HG03571 (cell line): ENCODE results near the gene THADA.
A peak's percentile ranks its signal among the peaks of the same experiment; 100 is the strongest.
"Not testable (repeated sequence)": the region's sequence is repeated elsewhere in the genome, so short reads cannot be mapped to it uniquely, and the experiment has no call there.

ENCODE experiments used
- ATAC-seq: cut with Tn5 transposase; IDR thresholded peaks from one replicate; pipeline ENCODE4 v1.9.1; 2021; ENCODE audit not compliant: unreplicated experiment

Gene THADA

DNA sequence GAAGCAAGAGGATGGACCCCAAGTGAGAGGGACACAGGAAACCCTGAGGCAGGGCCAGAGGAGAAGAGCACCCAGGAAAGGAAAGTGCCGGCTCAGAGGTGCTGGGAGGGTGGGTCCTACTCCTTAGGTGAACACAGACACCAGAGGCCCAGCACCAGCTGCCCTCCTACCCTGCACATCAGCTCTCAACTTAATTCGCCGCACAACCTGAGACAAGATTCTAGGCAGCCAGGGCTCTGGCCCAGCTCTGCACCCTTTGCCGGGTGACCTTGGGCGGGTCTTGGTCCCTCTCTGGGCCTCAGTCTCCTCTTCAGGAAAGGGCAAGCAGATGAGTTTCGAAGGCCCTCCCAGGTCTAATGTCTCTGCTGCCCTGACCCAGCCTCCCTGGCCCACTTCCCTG, 397.6 kb downstream of the THADA start:
- ATAC-seq = no peak

DNA sequence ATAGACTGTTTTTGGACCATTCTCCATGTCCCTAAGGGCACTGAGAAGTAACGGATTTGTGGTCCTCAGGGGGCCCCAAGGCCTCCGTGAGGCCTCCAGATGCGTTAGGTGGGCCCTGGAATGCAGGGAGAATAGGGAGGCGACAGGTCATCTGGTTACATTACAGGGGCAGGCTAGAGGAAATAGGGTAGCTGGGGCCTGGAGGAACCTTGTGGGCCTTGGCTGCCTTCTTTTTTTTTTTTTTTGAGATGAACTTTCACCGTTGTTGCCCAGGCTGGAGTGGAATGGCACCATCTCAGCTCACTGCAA, 398.3 kb downstream of the THADA start:
- no peak for ATAC-seq

DNA sequence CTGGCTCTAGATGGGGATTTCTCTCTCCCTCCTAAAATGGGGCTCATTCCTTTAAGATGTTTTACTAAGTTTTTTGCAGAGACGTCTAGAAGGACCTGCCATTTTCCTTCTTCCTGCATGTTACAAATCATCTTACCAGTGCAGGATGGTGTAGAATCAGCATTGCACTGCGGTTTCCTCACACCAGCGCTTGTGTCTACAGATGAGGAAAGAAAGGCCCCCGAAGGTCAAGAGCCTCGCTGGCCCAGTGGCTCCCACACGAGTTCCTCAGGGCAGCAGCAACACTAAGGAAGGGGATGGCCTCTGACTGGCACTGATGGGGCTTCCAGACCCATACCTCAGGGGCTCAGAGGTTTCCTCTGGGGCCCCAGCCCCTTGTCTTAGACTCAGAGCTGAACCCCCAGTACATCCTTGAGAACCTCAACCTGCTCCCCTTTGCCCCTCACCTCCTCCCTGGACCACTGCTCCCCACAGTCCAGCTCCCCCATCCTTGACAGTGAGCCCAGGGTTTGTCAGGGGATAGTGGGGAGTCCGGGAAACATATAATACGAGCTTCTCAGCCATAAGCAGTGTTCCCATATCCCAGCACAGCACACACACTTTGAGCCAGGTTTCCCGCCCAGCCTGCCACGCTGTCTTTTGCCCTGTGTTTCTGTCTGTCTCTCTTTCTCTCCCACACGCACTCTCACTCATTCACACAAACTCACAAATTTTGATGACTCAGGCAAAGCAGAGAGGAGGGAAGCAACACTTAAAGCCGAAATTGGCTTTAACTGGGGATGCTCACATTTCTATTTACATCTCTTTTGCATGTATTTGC, 398.9 kb downstream of the THADA start:
- ATAC-seq = no peak

DNA sequence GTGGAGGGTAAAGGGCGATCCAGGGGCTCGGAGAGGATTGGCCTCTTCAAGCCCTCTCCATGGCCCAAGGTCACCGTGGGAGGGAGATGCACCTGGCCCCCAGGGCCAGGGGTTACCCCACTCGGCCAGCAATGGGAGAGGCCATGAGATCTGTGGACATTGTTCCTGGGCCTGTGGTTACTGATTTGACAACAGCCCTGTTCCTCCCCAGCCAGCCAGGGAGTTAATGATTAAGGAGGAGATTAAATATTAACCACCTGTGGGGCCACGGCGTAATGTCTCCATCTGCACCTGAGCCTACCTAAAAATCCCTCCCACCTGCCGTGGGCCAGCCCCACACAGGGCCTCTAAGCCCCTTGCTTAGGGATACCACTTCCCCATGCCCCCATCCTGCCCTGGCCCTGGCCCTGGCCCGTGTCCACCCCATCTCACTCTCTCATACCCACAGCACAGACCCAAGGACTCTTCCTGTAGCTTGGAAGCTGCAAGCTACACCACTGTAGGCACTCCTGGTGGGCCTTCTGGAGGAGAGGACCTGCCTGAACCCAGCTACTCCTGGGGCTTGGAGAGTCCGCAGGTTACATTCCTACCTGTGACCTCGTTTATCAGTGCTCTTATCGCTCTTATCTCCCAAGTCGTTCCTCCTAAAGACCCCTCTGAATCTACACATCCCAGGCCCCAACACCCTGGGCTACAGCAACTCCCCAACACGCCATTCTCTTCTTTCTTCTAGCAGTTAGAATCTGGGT, 401.5 kb downstream of the THADA start:
- peak; percentile 68 for ATAC-seq

DNA sequence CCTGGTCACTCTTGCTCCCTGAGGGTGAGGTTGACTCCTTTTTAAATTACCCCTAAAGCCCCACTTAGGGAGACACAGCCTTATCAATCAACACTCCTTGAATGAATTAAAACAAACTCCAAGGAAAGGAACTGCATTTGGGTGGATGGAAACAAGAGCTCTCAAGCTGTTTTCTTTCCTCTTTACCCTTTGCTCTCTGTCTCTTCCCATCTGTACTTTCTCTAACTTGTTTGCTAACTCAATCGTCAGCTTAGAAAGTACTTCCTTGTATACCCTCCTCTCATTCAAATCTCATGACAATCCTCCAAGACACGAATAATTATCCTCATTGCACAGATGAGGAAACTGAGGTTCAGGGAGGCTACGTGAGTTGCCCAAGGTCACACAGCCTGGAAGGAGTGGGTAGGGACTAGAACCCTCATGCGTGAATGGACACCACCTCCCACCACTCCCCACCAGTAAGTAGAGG, 402.2 kb downstream of the THADA start:
- no peak for ATAC-seq

DNA sequence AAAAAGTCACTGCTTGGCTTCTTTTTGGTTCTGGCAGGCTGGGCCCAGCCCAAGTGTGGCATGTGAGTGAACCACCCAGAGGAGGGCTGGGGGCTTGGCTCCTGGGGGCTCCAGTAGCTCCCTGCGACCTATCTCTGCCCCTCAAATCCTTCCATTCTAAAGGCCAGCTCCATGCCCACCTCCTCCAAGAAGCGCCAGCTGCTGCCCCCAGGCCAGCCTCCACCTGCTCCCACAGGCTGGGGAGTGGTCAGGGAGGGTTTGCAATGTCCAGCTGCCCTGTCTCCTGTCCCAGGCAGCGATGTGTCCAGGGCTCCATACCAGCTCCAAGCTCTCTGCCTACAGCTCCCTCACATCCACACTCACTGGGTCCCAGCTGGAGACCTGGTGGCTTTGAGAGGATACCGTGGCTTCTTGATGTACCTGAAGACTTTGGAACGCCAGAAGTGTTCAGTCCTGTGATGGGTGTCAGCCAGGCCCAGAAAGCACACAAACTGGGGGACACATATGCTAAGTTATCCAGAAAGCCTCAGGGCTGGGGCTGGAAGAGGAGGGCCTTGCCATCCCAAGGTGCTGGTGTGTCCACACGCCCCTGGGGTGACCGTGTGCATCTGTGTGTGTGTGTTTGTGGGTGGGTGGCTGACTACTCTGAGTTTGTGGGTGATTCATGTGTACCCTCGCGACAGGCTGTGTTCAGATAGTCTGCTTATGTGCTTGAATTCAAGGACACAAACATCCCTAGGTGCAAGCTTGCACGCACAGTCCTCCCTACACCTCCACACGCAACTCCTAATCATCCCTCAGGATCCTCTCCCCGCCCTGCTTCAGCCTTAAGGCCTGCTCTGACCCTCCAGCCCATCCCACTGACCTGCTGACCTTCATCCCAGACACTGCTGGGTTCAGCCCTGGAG, 402.8 kb downstream of the THADA start:
- no peak for ATAC-seq

DNA sequence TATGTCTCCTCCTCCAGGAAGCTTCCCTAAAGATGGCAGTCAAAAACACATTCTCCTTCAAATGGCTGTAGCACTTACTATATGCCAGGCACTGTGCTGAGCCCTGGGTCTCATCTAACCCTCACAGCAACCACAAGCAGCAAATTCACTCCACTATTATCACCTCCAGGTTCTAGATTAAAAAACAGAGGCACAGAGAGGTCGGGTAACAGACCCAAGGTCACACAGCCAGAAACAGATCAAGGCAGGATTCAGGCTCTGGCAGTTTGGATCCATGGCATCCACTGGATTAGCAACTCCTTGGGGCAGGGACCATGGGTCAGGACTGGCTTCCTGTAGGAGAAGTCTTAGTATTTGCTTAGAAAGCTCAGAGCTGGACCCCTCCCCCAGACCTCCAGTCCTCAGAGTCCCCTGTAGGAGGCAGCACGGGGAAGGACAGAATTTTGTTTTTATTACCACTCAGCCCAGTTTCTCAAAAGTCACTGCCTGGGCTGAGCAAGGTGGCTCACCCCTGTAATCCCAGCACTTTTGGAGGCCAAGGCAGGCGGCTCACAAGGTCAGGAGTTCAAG, 403.8 kb downstream of the THADA start:
- no peak for ATAC-seq

DNA sequence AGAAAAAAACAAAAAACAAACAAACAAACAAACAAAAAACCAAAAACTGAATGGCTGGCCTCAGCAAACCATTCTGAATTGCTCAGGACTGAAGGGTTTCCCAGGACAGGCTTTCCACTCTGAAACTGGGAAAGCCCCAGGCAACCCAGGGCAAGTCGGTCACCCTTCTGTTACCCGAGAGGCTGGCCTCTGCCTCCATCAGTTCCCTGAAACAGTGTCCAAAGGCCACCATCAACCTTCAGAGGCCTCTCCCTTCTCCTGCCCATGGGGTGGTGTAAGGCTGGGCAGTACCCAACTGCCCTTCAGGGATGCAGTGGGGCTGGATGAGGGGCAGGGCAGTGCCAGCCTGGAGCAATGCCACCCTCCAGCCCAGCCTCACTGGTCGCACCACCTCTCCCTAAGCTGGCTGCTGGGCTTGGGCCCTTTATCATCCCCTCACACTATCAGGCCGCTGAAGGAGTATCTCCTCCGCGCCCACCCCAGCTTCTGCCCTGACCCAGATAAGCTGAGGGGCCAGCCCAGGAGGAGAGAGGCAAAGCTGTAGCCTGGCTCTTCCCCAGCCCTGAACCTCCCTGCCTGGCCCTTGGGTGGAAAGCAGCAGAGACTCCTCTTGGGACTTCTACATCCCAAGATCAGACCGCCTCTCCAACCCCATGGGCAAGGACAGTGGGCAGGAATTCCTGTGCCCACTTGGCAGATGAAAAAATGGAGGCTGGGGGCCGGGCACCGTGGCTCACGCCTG, 405.4 kb downstream of the THADA start:
- no peak for ATAC-seq

DNA sequence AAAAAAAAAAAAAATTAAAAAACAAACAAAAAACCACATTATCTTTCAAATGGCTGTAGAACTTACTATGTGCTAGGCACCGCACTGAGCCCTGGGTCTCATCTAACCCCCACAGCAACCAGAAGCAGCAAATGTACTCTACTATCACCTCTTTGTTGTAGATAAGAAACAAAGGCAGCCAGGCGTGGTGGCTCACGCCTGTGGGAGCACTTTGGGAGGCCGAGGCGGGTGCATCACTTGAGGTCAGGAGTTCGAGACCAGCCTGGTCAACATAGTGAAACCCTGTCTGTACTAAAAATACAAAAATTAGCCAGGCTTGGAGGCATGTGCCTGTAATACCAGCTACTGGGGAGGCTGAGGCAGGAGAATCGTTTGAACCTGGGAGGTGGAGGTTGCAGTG, 406.0 kb downstream of the THADA start:
- ATAC-seq = not testable (repeated sequence)

DNA sequence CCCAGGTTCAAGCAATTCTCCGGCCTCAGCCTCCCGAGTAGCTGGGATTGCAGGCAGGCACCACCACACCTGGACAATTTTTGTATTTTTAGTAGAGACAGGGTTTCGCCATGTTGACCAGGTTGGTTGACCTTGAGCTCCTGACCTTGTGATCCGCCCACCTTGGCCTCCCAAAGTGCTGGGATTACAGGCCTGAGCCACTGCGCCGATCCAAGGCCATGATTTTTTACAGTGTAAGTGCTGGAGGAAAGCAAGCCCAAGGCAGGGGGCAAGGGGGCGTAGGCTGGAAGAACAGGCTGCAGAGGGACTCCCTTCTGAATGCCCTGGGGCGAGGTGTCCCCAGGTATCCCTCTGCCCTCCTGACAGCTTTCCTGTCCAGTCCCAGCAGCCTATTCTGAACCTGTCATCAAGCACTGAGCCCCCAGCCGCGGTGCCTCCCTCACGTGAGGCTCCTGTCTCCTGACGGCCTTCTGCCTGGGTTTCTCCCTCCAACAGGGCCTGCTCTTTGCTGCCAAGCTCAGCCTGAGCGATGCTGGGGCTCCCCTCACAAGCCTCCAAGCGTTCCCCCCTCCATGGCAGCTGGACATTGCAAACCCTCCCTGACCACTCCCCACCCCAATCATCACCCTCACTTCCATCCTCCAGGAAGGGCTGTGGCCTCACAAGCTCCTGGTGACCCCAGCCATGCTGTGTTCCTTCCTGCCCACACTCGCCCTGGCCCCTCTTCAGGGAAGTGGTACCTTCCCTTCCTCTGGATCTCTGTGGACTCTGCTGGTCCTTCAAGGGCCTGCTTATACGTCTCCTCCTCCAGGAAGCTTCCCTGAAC, 407.1 kb downstream of the THADA start:
- ATAC-seq = no peak

DNA sequence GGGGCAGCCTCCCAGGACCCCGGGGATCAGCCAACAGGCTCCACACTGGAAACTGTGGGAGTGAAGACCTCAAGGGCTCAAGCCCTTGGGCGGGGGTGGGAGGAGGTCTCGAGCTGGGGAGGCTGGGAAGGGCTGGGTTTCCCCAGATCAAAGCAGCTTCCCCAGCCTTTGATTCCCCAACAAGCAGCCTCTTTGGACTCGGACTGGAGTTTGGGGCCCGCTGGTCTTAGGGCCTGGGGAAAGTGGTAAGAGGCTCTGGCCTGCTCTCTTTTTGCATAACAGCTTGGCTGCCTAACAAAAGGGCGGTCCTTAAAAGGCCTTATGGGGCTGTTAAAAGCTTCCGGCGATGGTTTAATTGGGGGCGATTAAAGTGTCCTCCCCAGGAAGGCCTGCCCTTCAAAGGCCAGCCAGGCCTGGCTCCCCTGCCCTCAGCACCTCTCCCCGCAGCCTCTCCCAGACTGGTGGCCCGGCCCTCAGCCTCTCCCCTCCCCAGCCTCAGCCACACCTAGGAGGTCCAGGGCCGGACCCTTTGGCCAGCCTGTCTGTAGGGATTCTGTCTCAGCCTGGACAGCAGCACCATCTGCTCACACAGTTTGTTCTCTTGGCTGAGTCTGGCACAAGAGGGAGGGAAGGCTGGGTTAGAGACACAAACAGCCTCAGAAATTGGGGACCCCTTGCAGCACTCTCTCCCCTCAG, 409.0 kb downstream of the THADA start:
- no peak for ATAC-seq

DNA sequence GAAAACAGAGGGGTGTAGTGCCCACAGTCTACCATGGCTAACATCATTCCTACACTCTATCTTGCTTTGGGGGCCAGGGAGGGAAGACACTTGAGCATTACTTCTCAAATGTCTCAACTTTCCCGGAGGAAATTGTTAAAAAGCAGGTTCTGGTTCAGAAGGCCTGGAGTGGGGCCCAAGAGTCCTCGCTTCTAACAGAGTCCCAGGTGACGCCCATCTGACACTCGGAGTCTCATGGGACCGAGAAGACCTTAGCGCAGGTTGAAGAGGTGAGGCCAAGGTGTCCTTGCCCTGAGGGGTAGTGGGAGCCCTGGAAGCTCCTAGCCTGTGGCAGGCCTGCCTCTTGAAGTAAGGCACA, 409.5 kb downstream of the THADA start:
- no peak for ATAC-seq

DNA sequence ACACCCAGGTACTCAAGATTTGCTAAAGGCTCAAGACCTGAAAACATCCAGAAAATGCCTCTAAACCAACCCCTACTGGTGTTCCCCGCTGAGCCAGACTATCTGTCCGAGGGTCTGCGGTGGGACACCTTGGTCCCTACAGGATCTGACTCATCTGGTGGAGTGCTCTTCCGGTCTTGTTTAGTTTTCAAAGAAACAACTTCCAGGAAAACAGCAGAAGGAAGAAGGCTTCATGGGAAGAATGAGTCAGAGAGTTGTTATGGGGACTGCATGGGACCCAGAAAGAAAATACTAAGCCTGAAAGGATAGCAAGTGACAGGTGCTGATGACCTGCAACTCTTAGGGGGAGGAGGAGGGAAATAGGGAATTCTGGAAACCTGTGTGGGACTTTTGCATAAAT, 410.7 kb downstream of the THADA start:
- no peak for ATAC-seq

DNA sequence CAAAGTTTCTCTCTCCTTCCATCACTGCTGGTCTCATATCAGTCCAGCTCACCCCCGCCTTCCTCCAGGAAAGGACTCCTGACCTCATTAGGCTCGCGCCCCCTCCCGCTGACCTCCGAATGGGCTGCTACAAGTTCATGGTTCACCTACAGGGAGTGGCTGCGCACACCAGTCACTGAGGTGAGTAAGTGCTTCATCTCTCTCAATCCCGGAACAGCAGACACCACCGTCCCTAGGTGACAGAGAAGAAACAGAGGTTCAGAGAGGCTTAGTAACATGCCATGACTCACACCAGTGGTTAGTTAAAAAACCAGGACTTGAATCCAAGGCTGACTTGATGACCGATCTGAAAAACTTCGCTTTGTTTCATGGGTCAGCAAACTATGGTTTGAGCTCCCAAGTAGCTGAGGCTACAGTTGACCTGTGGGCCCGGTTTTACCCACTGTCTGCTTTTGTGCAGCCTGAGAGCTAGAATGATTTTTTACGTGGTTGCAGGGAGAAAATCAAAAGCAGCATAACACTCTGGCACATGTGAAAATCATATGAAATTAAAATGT, 411.4 kb downstream of the THADA start:
- ATAC-seq = no peak

DNA sequence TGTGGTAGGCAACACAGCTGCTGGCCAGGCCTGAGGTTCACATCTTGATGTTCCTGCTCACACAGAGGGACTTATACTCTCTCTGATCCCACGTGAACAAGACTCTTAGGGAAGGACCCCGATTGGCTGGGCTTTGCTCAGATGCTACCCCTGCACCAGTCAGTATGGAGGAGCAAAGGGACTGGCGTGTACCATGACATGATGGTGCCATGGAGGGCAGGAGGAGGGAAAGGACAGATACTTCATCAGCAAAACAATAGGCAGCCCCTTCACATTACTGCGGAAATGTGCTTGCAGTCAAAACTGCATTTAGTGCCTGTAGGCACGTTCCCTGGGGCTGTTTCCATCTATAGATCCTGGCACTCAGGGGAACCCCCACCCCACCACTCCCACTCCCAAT, 412.1 kb downstream of the THADA start:
- no peak for ATAC-seq

DNA sequence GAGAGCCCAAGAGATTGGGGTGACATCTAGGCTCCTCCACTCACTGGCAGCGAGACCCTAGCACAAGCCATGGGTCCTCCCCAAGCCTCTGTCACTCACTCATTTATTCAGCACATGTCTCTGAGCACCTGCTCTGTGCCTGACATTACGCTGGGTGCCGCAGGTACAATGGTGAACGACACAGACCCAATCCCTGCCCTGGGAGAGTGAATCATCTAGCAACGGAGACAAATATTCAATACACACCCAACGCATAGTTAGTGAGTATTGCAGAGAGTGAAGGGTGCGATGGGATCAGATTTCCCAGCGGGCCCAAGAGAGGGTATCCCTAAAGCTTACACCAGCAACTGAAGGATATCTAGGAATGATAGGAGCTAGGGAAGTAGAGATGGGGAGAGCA, 414.9 kb downstream of the THADA start:
- ATAC-seq = no peak
